ENCODE data around the gene KCNK4.

KCNK4 gene

DNA sequence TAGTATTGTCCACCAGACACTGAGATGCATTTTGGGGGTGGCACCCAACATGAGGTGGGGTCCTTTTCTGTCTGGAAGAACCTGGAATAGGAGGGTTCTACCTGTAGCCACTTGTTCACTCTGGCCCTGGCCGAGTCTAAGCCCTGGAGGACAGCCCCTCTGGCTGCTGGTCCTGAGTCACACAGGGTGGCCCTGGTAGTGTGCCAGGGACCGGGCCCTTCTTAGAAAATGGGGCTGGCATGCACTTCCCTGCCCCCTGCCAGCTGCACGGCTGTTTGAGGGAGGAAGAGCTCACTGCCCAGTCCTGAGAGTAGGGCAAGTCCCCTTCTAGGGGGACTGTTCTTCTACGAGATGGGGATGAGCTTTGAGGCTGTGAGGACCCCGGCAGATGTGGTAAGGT is 37.6 kb upstream of the KCNK4 start:
- Histone ChIP-seq H3K4me1 (ENCODE audit: control insufficient read depth, insufficient read depth, low read length) (peaks cover 14% of the 10 kb centered on the region), H3K4me3 (ENCODE audit: low read length) (no peak overlapping the region)
- no CpG with 5 or more reads among the region's 5 CpGs for WGBS (ENCODE audit: insufficient coverage, insufficient read length)

DNA sequence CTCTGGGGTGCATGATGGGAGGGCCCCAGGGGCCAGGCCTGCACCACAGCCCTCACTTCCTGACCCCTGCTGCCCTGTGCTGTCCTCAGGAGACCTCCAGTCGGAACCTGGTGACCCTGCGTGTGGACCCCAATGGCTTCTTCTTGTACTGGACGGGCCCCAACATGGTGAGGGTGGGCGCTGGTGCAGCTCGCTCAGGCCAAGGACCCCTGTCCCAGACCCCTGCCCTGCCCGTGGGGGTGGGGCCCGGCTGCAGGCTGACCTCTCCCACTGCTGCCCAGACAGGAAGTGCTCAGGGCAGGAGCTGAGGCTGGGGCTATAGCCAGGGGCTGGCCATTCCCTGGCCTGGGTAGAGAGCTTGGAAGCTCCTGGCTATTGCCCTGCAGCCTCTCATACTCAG is 36.8 kb upstream of the KCNK4 start:
- H3K27ac ChIP-seq (ENCODE audit: low read length), result no peak overlapping the region
- DNase-seq (ENCODE audit: low read depth, low spot score), result no peak
- no peaks in the 10 kb centered on the region for H3K27me3 ChIP-seq (ENCODE audit: control insufficient read depth, insufficient read depth, low read length)
- WGBS (ENCODE audit: insufficient coverage, insufficient read length), result no CpG with 5 or more reads among the region's 7 CpGs
- H3K36me3 ChIP-seq (ENCODE audit: control insufficient read depth, insufficient read depth, low read length), result peaks cover 36% of the 10 kb centered on the region
- peaks cover 8% of the 10 kb centered on the region; the same call in 1 of the 2 replicates for H3K4me1 ChIP-seq (ENCODE audit: control insufficient read depth, insufficient read depth, low read length)
- H3K9me3 ChIP-seq (ENCODE audit: control insufficient read depth, insufficient read depth, low read length), result no peaks in the 10 kb centered on the region
- no peak overlapping the region; the same call in 1 of the 2 replicates for H3K4me3 ChIP-seq (ENCODE audit: low read length)

More for the DNA sequence above, 37.6 kb upstream of the KCNK4 start:
- Histone ChIP-seq H3K36me3 (ENCODE audit: control insufficient read depth, insufficient read depth, low read length) (peaks cover 28% of the 10 kb centered on the region), H3K27me3 (ENCODE audit: control insufficient read depth, insufficient read depth, low read length) (no peaks in the 10 kb centered on the region), H3K9me3 (ENCODE audit: control insufficient read depth, insufficient read depth, low read length) (no peaks in the 10 kb centered on the region), H3K27ac (ENCODE audit: low read length) (no peak overlapping the region)
- DNase-seq (ENCODE audit: low read depth, low spot score), result no peak

DNA sequence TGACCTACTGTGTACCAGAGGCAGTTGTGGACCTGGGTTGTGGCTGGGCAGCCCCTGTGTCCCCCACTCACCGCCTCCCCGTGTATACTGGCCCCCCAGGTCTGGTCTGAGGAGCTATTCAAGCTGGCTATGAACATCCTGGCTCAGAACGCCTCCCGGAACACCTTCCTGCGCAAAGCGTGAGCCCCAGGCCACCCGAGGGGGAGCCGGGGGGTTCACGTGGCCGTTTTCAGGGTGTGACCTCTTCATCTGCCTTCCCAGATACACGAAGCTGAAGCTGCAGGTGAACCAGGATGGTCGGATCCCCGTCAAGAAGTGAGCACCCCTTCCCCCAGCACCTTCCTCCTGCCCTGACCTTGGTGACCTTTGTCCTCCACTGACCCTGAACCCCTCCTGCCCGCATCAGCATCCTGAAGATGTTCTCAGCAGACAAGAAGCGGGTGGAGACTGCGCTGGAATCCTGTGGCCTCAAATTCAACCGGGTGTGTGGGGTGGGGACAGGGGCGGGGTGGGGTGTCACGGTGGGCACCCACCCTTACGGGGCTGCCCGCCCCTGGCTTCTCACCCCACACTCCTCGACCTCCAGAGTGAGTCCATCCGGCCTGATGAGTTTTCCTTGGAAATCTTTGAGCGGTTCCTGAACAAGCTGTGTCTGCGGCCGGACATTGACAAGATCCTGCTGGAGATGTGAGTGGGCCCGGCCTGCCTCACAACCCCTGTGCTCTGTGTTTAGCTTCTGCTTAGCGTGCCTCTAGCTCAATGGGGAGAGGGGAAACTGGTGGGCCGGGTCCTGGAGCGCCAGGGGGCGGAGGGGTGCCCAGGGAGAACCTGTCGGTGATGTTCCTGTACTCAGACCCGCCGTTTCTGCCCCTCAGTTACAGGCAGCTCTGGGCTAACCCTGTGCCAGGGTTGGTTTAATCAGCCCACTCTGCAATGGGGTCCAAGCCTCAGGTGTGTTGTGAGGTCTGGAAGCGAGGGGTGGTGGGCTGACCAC is 35.7 kb upstream of the KCNK4 start:
- DNase-seq (ENCODE audit: low read depth, low spot score), result no peak
- Histone ChIP-seq H3K27ac (ENCODE audit: low read length) (no peak overlapping the region), H3K4me3 (ENCODE audit: low read length) (no peak overlapping the region), H3K36me3 (ENCODE audit: control insufficient read depth, insufficient read depth, low read length) (peaks cover 46% of the 10 kb centered on the region), H3K4me1 (ENCODE audit: control insufficient read depth, insufficient read depth, low read length) (0 out of 2 replicates have a peak, but pooled peaks cover 4% of the 10 kb centered on the region), H3K27me3 (ENCODE audit: control insufficient read depth, insufficient read depth, low read length) (no peaks in the 10 kb centered on the region), H3K9me3 (ENCODE audit: control insufficient read depth, insufficient read depth, low read length) (no peaks in the 10 kb centered on the region)
- no CpG with 5 or more reads among the region's 35 CpGs for WGBS (ENCODE audit: insufficient coverage, insufficient read length)

DNA sequence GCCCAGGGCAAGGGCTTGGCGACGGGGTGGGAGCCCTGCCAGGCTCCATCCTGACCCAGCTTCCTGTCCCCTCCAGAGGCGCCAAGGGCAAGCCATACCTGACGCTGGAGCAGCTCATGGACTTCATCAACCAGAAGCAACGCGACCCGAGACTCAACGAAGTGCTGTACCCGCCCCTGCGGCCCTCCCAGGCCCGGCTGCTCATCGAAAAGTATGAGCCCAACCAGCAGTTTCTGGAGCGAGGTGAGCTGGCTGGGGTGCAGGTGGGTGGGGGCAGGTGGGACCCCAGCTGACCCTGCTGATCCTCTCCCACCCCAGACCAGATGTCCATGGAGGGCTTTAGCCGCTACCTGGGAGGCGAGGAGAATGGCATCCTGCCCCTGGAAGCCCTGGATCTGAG is 34.8 kb upstream of the KCNK4 start:
- Histone ChIP-seq H3K27ac (ENCODE audit: low read length) (no peak overlapping the region), H3K4me1 (ENCODE audit: control insufficient read depth, insufficient read depth, low read length) (0 out of 2 replicates have a peak, but pooled peaks cover 4% of the 10 kb centered on the region), H3K4me3 (ENCODE audit: low read length) (no peak overlapping the region), H3K36me3 (ENCODE audit: control insufficient read depth, insufficient read depth, low read length) (peaks cover 49% of the 10 kb centered on the region), H3K9me3 (ENCODE audit: control insufficient read depth, insufficient read depth, low read length) (no peaks in the 10 kb centered on the region), H3K27me3 (ENCODE audit: control insufficient read depth, insufficient read depth, low read length) (no peaks in the 10 kb centered on the region)
- WGBS (ENCODE audit: insufficient coverage, insufficient read length), result no CpG with 5 or more reads among the region's 15 CpGs
- DNase-seq (ENCODE audit: low read depth, low spot score), result no peak

DNA sequence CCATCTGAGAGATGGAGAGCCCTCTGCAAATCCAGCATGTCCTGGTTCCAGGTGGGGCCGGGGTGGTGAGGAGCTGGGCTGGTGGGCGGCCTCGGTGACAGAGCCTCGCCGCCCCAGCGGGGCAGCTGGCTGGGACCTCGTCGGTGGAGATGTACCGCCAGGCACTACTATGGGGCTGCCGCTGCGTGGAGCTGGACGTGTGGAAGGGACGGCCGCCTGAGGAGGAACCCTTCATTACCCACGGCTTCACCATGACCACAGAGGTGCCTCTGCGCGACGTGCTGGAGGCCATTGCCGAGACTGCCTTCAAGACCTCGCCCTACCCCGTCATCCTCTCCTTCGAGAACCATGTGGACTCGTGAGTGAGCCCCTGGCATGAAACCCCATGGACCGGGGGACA is 32.7 kb upstream of the KCNK4 start:
- no CpG with 5 or more reads among the region's 24 CpGs for WGBS (ENCODE audit: insufficient coverage, insufficient read length)

DNA sequence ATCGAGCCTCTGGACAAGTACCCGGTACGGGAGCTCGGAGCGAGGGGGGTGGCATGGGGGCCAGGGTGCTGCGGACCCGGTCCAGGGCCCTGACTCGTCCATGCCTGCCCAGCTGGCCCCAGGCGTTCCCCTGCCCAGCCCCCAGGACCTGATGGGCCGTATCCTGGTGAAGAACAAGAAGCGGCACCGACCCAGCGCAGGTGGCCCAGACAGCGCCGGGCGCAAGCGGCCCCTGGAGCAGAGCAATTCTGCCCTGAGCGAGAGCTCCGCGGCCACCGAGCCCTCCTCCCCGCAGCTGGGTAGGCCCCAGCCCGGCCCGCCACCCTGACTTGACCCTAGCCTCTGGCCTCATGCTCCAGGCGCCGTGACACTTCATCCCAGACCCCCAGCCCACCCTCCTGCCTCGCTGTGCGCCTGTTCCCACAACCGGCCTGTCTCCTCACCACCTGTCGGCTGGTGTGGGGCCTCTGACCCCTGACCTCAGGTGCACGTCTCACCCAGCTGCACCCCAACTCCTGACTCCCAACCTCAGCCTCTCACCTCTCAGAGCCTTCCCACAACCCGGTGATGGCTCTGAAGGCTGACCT is 32.1 kb upstream of the KCNK4 start:
- no CpG with 5 or more reads among the region's 32 CpGs for WGBS (ENCODE audit: insufficient coverage, insufficient read length)
- no peak overlapping the region for H3K4me3 ChIP-seq (ENCODE audit: low read length)
- H3K27me3 ChIP-seq (ENCODE audit: control insufficient read depth, insufficient read depth, low read length), result no peaks in the 10 kb centered on the region
- 0 out of 2 replicates have a peak, but pooled peaks cover 1% of the 10 kb centered on the region for H3K4me1 ChIP-seq (ENCODE audit: control insufficient read depth, insufficient read depth, low read length)
- H3K27ac ChIP-seq (ENCODE audit: low read length), result no peak overlapping the region
- peaks cover 63% of the 10 kb centered on the region for H3K36me3 ChIP-seq (ENCODE audit: control insufficient read depth, insufficient read depth, low read length)
- no peak for DNase-seq (ENCODE audit: low read depth, low spot score)
- no peaks in the 10 kb centered on the region for H3K9me3 ChIP-seq (ENCODE audit: control insufficient read depth, insufficient read depth, low read length)

More for the DNA sequence above, 32.7 kb upstream of the KCNK4 start:
- no peak overlapping the region for H3K4me3 ChIP-seq (ENCODE audit: low read length)
- peaks cover 60% of the 10 kb centered on the region for H3K36me3 ChIP-seq (ENCODE audit: control insufficient read depth, insufficient read depth, low read length)
- DNase-seq (ENCODE audit: low read depth, low spot score), result no peak
- H3K27me3 ChIP-seq (ENCODE audit: control insufficient read depth, insufficient read depth, low read length), result no peaks in the 10 kb centered on the region
- no peaks in the 10 kb centered on the region for H3K4me1 ChIP-seq (ENCODE audit: control insufficient read depth, insufficient read depth, low read length)
- no peaks in the 10 kb centered on the region for H3K9me3 ChIP-seq (ENCODE audit: control insufficient read depth, insufficient read depth, low read length)
- H3K27ac ChIP-seq (ENCODE audit: low read length), result no peak overlapping the region

DNA sequence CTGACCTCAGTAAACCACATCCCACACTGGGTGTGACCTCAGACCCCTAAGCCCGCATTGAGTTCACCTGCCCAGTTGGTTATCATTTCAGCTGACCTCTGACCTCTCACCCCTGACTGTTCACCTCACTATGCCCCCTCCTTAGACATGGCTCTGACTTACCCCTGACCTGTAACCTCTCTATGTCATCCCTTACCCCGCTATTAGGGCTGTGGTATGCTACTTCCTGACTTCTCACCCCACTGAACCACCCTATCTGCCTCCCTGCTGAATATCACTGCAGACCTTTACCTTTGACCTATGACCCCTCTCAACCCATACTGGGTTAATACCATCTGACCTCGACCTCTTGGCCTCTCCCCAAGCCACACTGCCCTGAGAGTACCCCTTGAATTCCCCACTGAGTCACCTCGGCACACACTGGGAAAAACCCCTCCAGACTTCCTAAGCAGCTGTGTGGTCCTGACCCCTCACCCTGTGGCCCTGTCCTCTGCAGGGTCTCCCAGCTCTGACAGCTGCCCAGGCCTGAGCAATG is 31.5 kb upstream of the KCNK4 start:
- H3K4me1 ChIP-seq (ENCODE audit: control insufficient read depth, insufficient read depth, low read length), result 0 out of 2 replicates have a peak, but pooled peaks cover 1% of the 10 kb centered on the region
- H3K4me3 ChIP-seq (ENCODE audit: low read length), result no peak overlapping the region
- H3K27me3 ChIP-seq (ENCODE audit: control insufficient read depth, insufficient read depth, low read length), result no peaks in the 10 kb centered on the region
- no peak for DNase-seq (ENCODE audit: low read depth, low spot score)
- WGBS (ENCODE audit: insufficient coverage, insufficient read length), result no CpG with 5 or more reads among the region's 4 CpGs
- H3K9me3 ChIP-seq (ENCODE audit: control insufficient read depth, insufficient read depth, low read length), result no peaks in the 10 kb centered on the region
- no peak overlapping the region for H3K27ac ChIP-seq (ENCODE audit: low read length)
- peaks cover 62% of the 10 kb centered on the region for H3K36me3 ChIP-seq (ENCODE audit: control insufficient read depth, insufficient read depth, low read length)

DNA sequence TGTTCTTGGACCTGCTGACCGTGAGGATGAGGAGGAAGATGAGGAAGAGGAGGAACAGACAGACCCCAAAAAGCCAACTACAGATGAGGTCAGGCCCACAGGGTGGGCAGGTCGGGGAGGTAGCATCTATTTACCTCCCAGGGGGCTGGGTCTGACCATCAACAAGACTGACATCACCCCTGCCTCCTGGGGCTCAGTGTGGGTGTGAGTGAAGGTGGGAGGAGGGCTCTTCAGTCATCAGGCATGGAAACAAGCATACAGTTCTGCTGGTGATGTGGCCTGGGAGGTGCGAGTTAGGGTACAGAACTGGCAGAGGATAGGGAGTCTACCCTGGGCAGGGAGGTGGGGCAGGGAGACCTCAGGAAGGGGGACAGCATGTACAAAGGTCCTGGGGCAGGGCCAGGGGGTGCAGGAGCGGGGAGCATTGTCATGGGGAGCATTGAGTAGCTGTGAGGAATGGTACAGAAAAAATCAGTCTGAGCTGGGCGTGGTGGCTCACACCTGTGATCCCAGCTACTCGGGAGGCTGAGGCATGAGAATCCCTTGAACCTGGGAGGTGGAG is 30.9 kb upstream of the KCNK4 start:
- H3K27ac ChIP-seq (ENCODE audit: low read length), result no peak overlapping the region
- 0 out of 2 replicates have a peak, but pooled peaks cover 1% of the 10 kb centered on the region for H3K4me1 ChIP-seq (ENCODE audit: control insufficient read depth, insufficient read depth, low read length)
- WGBS (ENCODE audit: insufficient coverage, insufficient read length), result no CpG with 5 or more reads among the region's 6 CpGs
- no peak for DNase-seq (ENCODE audit: low read depth, low spot score)
- H3K27me3 ChIP-seq (ENCODE audit: control insufficient read depth, insufficient read depth, low read length), result no peaks in the 10 kb centered on the region
- H3K9me3 ChIP-seq (ENCODE audit: control insufficient read depth, insufficient read depth, low read length), result no peaks in the 10 kb centered on the region
- no peak overlapping the region for H3K4me3 ChIP-seq (ENCODE audit: low read length)
- H3K36me3 ChIP-seq (ENCODE audit: control insufficient read depth, insufficient read depth, low read length), result peaks cover 58% of the 10 kb centered on the region

DNA sequence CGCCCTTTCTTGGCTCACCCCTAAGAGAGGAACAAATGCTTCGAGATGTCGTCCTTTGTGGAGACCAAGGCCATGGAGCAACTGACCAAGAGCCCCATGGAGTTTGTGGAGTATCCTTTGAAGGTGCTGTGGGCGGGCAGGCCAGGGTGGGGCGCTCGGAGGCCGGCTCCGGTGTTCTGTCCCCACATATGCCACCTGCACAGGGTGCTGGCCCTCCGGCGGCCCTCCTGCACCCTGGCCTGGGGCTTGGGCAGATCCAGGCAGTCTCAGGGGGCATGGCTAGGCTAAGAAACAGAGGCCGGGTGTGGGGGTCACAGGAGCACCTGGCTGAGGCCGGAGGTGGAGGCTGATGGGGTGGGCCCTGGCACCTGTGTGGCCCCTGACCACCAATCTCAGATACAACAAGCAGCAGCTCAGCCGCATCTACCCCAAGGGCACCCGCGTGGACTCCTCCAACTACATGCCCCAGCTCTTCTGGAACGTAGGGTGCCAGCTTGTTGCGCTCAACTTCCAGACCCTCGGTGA is 29.5 kb upstream of the KCNK4 start:
- Histone ChIP-seq H3K4me3 (ENCODE audit: low read length) (no peak overlapping the region), H3K36me3 (ENCODE audit: control insufficient read depth, insufficient read depth, low read length) (peaks cover 59% of the 10 kb centered on the region), H3K27ac (ENCODE audit: low read length) (no peak overlapping the region), H3K27me3 (ENCODE audit: control insufficient read depth, insufficient read depth, low read length) (no peaks in the 10 kb centered on the region), H3K9me3 (ENCODE audit: control insufficient read depth, insufficient read depth, low read length) (no peaks in the 10 kb centered on the region), H3K4me1 (ENCODE audit: control insufficient read depth, insufficient read depth, low read length) (0 out of 2 replicates have a peak, but pooled peaks cover 1% of the 10 kb centered on the region)
- DNase-seq (ENCODE audit: low read depth, low spot score), result no peak
- no CpG with 5 or more reads among the region's 18 CpGs for WGBS (ENCODE audit: insufficient coverage, insufficient read length)

Measured in iPS DF 6.9 (cell line).